NCI-H1436 treated with DMSO at 0.1 percent for 48 hours (cell line): ENCODE data around the gene ADCY1.

Experiments used
- DNase-seq: peaks from one replicate; lab custom pipeline; 2025; lab: John Stamatoyannopoulos, UW

ADCY1 gene

DNA sequence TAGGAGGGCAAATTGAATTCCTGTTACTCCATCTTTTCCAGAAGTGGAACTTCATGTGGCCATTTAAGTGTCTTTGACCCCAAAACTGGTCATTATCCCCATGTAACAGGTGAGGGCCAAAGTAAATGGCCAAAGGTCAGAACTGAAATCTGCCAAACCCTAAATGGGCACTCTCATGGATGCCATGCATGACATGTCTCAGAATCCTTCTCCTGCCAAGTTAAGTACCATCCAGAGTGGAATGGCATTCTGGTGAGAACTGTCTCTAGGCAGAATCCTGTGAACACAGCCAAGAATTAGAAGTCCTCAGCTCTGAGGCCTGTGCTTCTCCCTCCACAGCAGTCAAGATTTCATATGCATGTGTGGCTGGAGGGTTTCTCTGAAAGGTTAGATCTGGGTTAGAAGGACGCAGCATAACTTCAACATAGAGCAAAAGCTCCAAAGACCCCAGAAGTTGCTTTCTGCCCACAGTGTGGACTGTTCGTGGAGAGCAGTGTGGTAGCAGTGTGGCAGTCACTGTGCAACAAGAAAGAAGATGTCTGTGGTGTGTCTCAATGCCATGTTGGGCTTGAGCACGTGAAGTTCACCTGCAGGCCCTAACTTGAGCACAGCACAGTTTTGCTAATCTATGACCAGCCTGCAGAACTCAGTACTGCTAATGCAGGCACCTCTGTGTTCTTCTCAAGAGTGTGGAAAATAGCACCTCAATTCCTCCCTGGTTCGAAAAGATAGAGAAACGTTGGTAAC is 121.3 kb downstream of the ADCY1 start:
- no peak for DNase-seq

DNA sequence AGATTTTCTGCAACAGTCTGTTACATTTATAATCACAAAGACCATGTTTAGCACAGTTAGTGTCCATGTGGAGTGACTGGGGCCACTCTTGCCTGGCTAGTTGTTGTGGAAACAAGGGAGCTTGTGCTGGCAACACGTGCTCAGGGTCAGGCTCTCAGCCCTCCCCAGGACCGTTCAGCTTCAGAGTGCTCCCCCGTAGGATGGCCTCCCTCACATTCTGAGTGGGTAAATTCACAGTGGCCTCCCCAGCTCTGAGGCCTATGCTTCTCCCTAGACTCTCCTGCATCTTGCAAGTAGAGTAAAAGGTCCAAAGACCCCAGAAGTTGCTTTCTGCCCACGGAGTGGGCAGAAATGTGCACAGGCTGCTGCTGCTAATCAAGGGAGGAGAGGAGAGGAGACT is 122.3 kb downstream of the ADCY1 start:
- DNase-seq = no peak

DNA sequence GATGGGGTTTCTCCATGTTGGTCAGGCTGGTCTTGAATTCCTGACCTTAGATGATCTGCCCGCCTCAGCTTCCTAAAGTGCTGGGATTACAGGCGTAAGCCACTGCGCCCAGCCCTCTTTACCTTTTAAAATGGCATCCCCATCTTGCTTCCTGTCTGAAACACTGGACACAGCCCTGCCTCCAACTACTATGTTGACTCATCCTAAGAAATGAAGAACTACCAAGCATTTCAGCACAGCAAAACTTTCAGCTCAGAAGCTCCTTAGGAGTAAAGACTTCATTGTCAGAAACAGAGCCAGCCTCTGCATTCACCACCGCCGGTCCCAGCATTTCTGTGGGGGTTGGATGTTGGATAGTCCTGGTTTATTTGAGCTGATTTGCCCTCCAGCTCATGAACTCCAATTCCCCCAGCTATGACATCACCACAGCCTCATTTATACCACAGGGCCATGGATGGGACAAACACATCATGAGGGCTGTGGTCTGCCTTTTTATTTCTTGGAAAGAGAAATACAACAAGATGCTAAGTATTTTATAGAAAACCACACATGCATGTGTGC is 123.5 kb downstream of the ADCY1 start:
- no peak for DNase-seq

DNA sequence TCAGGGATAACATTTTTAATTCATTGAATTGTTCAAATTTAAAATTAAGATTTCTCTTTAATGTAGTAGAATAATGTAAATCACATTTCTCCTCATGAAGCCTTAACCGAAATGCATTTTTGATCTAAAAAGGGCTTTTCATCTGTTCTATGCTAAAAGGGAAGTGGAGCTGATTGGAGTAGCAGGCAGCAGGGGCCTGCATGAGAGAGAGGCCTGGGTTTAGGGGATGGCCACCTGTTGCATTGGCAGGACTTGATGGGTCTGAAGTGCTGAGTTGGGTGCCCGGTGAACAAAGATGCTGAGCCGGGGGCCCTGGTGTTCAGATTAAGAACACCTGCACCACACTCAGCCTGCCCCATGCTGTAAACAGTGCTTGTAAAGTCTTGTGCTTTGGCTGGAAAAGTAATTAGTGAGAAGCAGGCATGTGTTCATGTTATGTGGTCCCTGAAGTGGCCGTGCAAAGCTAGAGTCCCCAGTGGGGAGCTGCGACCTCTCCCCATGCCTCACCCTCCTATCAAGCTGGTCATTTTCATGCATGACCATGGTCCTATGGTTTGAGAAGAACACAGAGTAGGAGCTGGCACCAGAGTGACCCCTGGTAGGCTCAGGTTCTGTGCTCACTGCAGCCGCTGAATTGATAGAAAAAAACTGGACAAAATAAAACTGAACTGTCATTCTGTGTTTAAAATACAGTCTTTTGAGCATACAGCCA is 124.3 kb downstream of the ADCY1 start:
- DNase-seq = no peak

DNA sequence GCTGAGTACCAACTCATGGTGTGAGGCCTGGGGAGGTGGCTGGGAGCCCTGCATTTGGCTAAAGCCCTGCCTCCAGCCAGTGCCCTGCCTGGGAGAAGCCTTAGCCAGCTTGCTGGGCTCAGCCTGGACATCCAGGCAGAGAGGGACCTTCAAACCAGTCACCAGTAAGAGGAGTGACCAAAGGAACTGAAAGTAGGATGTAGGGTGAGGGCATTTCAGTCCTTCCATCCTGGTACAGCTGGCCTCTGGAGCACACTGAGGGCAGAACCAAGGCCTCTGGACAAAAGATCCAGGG is 124.8 kb downstream of the ADCY1 start:
- DNase-seq = no peak

DNA sequence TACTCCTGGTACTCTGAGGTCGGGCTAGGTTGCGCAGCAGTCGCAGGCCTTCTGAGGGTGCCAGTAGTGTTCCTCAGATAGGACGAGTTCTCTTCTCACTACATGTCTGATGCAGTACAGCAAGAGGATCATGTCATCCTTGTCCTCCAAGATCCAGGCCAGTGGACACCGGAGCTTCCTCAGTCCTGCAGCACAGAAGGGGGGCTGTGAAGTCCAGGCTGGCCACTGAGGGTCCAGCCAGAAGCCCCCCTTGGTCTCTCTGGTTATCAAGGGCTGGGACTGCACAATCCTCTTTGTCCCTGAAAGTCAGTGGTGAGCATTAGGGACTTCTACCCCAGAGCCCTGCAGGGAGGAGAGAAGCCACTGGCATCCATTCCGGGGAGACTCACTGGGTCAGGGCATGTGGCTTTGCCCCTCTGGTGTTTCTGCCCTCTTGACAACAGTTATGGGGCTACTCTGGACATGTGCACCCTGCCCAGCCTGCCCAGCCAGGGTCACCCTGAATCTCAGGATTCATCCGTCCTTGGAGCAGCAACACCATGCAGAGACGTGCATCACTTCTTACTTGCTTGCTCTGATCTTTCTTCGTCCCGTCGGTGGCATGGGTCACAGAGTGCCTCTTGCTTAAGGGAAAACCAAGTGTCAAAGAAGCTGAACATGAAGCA is 125.7 kb downstream of the ADCY1 start:
- no peak for DNase-seq

DNA sequence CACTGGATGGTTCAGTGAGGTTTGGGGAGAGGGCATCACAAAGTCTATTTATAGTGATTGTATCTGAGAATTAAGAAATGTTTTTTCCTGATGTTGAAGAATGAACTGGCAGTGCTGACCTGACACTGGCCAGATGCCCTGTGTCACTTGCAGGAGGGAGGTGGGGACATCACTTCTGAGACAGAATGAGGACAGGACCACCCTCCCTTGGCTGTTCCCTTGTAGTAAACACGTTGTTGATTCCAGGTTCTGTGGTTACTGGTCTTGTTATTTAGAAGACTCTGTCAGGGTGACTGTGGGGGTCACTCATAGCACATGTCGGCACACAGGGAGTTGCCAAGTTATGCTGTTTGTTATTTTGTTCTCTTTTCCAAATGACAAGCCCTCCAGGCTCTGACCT is 126.4 kb downstream of the ADCY1 start:
- no peak for DNase-seq

DNA sequence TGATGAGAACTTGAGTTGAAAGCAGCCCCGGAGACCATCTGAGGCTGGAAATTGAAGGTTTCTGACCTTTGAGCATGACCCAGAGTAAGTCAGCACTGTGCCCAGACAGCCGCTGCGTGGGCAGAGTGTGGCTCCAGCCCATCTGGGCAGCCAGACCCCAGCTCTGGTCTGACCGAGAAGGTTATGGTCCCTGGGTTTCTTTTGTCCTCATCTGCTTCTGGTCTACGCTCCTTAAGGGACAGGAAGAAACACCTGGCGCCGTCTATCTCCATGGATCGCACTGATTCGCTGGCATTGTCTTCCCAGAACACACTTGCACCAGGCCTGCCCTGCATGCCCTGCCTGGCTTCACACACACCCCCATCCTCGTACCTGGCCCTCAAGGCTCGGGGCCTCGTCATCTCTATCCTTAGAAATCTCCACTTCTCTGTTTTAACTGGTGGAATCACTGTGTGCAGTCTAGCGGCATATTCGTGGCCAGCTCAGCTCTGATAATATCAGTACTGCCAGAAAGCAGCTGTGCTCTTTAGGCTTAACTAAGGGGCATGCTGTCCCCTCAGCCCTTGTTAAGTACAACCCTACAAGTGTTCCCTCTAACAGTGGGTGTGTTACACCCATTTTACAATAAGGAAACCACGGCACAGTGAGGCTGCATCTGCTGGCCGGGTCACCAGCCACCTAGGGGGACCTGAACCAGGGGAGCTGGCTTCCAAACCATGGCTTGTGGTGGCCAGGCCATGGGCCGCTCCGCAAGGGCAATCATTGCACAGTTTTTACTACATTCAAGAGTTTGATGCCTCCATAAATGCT is 127.7 kb downstream of the ADCY1 start:
- DNase-seq = no peak

DNA sequence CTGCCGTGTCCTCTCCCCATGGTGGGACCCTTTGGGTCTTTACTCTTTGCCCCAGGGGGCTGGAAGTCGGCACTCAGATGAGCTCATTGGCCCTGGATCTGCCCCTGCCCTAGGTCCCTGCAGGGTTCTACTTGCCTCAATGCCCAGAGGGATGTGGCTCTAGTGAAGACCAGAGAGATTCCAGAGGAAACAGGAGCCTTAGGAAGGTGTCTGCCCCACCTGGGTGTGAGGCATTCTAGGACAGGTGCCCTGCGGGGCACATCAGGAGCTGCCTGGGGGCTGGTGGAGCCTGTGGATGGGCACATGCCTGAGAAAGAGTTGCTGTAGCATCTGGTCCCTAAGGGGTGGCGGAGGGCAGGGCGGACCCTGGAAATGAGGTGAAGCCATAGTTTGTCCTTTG is 128.6 kb downstream of the ADCY1 start:
- DNase-seq = no peak

DNA sequence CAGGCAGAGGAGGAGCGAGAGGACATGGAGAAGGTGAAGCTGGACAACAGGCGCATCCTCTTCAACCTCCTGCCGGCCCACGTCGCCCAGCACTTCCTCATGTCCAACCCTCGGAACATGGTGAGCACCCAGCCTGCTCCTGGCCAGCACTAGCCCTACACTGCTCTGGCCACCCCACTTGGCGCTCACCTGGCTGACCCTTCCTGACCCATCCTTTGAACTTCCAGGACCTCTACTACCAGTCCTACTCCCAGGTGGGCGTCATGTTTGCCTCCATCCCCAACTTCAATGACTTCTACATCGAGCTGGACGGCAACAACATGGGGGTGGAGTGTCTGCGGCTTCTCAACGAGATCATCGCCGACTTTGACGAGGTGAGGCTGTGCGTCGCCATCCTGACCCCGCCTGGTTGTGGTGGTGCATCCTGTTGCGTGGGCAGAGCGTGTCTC is 129.2 kb downstream of the ADCY1 start:
- no peak for DNase-seq

DNA sequence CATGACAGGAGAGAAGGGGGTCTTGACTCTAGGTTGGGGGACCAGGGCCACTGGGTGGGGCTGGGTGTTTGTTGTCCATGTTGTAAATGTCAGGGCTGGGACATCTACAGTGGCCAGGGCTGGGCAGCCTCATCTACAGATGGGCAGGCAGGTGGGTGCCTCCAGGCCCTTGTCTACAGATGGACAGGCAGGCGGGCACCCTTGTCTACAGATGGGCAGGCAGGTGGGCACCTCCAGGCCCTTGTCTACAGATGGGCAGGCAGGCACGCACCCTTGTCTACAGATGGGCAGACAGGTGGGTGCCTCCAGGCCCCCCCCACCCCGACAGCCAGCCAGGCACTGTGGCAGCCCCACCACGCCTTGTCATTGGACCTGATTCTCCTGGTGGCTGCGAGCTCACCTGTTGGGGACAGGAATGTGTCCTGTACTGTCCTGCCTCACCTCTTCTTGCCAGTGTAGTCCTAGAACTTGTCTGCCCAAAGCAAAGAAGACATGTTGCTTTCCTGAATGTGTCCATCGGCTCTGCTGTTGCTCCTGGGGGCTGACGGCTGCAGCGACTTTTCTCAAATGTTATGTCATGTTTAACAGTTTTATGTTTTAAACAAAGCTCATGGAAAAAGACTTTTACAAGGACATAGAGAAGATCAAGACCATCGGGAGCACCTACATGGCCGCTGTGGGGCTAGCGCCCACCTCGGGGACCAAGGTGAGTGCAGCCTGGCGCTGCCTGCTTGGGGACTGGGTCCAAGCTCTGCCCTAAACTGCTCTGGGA is 129.9 kb downstream of the ADCY1 start:
- DNase-seq = no peak

DNA sequence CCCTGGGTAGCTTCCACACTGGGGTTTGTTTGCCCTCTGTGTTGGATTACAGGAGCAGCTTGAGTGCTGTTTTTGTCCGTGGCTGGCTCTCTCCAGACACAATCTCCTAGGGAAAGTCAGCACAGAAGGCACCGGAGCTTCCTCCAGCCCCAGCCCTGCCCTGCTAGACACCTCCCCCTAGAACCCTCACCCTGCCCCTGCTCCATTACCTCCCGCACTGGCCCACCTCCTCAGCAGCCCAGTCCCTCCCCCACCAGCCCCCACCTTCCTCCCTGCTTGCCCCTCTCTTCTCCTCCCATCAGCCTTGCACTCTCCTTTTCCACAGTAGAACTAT is 130.5 kb downstream of the ADCY1 start:
- no peak for DNase-seq

DNA sequence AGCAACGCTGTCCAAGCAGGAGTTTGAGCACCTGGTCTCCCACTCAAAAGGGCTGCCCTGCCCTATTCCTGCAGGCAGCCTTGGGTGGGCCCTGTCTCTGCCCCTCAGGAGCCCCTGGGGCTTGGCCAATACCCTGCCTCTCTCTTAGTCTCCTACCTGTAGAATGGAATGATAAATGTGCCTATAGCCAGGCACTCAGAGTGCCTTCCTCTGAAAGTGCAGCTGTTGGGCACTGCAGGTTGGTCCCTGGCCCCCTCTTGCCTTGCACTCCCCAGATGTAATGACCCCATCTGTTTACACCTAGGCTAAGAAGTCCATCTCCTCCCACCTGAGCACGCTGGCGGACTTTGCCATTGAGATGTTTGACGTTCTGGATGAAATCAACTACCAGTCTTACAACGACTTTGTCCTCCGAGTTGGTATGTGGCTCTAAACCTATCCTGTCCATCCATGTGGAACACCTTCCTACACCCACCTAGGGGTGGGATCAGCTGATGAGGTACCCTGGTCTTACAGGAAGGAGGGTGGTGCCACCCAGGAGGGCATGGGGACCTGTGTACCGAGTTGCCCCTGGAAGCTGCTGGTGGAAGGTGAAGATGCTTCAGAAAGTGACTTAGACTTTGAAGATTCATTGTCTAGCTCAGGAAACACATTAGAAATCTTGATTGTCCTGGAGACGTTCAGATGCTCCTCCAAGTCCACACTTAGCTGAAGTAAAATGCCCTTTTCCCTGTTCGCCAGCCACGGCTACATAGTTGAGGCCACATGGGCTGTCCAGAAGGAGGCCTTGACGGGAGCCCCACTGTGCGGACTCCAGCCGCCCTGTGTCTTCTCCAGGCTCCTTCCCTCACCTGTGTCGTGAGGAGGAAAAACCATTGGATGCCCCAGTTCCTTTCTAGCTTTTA is 134.1 kb downstream of the ADCY1 start:
- no peak for DNase-seq

DNA sequence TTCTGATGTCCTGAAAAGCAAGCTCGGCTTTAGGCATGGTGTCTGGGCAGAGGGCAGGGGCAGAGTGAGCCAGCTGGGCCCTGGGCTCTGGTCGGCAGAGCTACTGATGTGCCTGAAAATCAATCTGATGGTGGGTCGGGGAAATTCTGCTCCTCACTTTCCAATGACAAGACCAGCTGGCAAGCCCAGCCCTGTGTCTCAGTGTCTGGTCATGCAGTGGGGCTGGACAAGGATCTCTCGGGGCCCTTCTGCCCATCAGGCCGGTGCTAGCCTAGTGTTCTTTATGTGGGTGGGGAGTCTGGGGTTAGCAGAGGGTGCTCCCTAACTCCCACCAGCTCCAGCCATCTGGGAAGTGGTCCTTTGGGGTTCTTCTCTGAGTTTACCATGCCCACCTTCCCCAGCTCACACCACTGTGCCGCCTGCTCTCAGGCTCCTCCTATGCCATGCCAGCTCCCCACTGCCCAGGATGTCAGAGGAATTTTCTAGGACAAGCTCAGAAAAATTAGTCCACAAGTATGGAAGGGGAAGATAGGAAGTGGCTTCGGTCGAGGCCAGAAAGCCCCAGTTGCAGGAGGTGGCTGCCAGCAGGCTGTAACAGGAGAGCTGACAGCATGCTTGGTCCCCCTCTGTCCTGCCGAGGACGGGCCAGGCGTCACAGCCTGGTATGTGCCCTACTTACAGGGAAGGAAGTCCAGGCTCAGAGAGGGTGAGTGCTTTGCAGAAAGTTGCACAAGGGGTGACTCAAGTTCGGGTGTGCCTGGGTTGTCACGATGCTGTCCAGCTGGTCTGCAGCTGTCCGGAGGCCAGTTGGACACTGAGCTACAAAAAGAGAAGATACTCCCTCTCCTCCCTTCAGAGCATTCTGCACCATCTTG is 135.2 kb downstream of the ADCY1 start:
- no peak for DNase-seq

DNA sequence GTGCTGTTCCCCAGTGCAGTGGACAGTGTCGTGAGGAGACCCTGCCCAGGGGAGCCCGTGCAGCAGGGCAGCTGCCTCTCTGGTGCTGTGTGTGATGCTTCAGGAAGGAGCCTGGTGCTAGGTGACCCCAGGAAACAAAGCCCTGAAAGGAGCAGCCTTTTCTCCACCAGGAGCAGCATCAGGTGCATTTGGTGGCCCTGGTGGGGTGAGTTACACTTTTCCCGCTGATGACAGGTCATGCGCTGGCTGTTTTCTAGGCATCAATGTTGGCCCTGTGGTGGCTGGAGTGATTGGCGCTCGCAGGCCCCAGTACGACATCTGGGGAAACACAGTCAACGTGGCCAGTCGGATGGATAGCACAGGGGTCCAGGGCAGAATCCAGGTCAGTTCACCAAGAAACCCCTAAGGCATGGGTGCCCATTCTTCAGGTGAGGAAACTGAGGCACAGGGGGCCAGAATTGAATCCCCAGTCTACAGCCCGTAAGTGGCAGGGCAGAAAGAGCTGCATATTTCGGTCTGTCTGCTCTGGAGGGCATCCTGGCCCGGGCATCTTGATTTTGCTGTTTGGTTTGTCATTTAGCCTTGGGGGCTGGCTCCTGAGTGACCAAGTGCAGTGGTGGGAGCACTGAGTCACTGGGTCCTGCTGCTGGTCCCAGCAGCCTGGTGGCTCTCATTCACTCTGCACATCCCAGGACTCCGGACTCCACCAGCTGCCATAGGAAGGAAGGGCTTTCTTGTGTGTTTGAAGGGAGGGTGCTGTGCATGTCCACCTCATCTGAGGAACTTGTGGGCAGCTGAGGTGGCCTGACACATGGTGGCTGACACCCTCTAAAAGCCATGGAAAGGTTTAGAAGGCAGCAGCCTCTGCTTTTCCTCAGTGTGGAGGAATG is 136.3 kb downstream of the ADCY1 start:
- no peak for DNase-seq

DNA sequence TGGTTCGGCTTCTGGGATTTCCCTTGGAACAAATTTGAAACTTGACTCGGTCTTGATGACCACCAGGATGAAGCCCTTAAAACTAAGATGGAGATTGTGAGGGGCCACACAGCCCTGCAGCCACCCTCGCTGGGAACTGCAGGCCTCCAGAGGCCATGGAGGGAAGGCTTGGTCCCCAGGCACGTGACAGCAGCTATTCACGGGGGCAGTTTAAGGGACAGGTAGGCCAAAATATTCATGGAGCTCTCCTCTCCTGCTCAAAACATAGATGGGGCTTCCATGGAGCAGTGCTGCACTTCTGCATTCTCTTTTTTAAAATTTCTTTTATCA is 137.0 kb downstream of the ADCY1 start:
- DNase-seq = no peak

DNA sequence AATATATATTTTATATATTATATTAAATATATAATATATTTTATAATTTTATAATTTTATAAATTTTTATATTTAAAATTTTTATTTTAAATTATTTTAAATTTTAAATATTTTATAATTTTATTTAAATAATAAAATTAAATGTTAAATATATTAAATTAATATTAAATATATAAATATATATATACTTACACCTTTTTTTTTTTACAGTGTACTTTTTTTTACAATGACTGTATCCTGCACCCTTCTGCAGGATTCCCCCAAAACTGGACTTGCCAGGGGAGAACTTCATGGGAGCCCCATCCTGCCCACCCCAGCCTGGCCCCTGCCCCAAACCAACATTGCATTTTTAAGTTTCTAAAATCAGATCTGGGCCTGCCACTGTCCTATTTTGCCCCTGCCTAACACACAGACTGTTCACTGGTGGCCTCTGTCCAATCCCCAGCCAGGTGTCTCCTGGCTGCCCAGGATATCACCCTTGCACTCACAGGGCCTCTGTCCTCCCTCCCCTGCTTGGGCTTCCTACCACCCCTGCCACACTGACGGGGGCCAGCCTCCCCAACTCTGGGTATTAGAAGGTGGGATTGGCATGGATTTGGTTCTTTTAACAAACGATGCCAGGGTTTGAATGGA is 138.0 kb downstream of the ADCY1 start:
- no peak for DNase-seq
